OCI-LY1 (cell line): ENCODE results near the gene RASSF9.

ENCODE experiments used
- H2AFZ ChIP-seq: fragments of 200-600 bp; sonication (generic), shearing (Covaris generic); 2 replicates; pipeline ENCODE4 v1.6.0; 2014; ENCODE audit warnings: antibody characterized with exemption, mild to moderate bottlenecking, low read length
- H3F3A ChIP-seq: fragments of 200-600 bp; sonication (generic), shearing (Covaris generic); 2 replicates; pipeline ENCODE4 v1.6.0; 2014; ENCODE audit warnings: mild to moderate bottlenecking, antibody characterized with exemption, low read length, moderate library complexity; ENCODE audit not compliant: insufficient read depth
- H3K27ac ChIP-seq: fragments of 200-600 bp; sonication (generic); 2 replicates; pipeline ENCODE4 v1.5.1; 2014; ENCODE audit warnings: low read length, mixed run types, mild to moderate bottlenecking, low read depth; ENCODE audit not compliant: poor library complexity, severe bottlenecking
- H3K27me3 ChIP-seq: fragments of 200-600 bp; sonication (generic); 2 replicates; pipeline ENCODE4 v1.6.0; 2014; ENCODE audit warnings: antibody characterized with exemption, mild to moderate bottlenecking, low read length, moderate library complexity; ENCODE audit not compliant: insufficient read depth
- H3K36me3 ChIP-seq: fragments of 200-600 bp; sonication (generic); 2 replicates; pipeline ENCODE4 v1.6.1; 2014; ENCODE audit warnings: mild to moderate bottlenecking, antibody characterized with exemption, low read length, moderate library complexity, mixed read lengths; ENCODE audit not compliant: insufficient read depth
- H3K4me1 ChIP-seq: fragments of 200-600 bp; sonication (generic); 2 replicates; pipeline ENCODE4 v1.5.1; 2014; ENCODE audit warnings: mild to moderate bottlenecking, low read length, moderate library complexity; ENCODE audit not compliant: insufficient read depth, severe bottlenecking
- H3K4me2 ChIP-seq: fragments of 200-600 bp; sonication (generic), shearing (Covaris generic); 2 replicates; pipeline ENCODE4 v1.6.1; 2014; ENCODE audit warnings: low read length
- H3K4me3 ChIP-seq: fragments of 200-600 bp; sonication (generic); 2 replicates; pipeline ENCODE4 v1.5.1; 2014; ENCODE audit warnings: low read length, low read depth, mild to moderate bottlenecking, mixed read lengths; ENCODE audit not compliant: poor library complexity, severe bottlenecking
- H3K79me2 ChIP-seq: fragments of 200-600 bp; shearing (Covaris generic); 2 replicates; pipeline ENCODE4 v1.6.1; 2016; ENCODE audit warnings: mixed run types, low read length, mixed read lengths; ENCODE audit not compliant: insufficient read depth
- H3K9ac ChIP-seq: fragments of 200-600 bp; sonication (generic), shearing (Covaris generic); 2 replicates; pipeline ENCODE4 v1.6.1; 2014; ENCODE audit warnings: mild to moderate bottlenecking, low read length, mixed read lengths
- H3K9me2 ChIP-seq: fragments of 200-600 bp; sonication (generic), shearing (Covaris generic); 2 replicates; pipeline ENCODE4 v1.6.1; 2014; ENCODE audit warnings: low read depth, mild to moderate bottlenecking, low read length, mixed read lengths
- H3K9me3 ChIP-seq: fragments of 200-600 bp; shearing (Covaris generic); 2 replicates; pipeline ENCODE4 v1.6.1; 2014; ENCODE audit warnings: low read length, mixed read lengths
- H4K20me1 ChIP-seq: fragments of 200-600 bp; sonication (generic), shearing (Covaris generic); 2 replicates; pipeline ENCODE4 v1.6.0; 2016; ENCODE audit warnings: mild to moderate bottlenecking, low read length; ENCODE audit not compliant: insufficient read depth
- CTCF ChIP-seq: fragments of 200-600 bp; sonication (generic), shearing (Covaris generic); IDR thresholded peaks from 2 replicates; pipeline ENCODE4 v1.5.1; 2017; ENCODE audit warnings: mild to moderate bottlenecking, antibody characterized with exemption, low read length, moderate library complexity, mixed read lengths
- EZH2 ChIP-seq: fragments of 200-600 bp; sonication (generic), shearing (Covaris generic); IDR thresholded peaks from 2 replicates; pipeline ENCODE4 v1.8.0; 2017; ENCODE audit warnings: borderline replicate concordance, mixed run types, mild to moderate bottlenecking, antibody characterized with exemption, low read length, moderate library complexity, mixed read lengths

RASSF9 gene

DNA sequence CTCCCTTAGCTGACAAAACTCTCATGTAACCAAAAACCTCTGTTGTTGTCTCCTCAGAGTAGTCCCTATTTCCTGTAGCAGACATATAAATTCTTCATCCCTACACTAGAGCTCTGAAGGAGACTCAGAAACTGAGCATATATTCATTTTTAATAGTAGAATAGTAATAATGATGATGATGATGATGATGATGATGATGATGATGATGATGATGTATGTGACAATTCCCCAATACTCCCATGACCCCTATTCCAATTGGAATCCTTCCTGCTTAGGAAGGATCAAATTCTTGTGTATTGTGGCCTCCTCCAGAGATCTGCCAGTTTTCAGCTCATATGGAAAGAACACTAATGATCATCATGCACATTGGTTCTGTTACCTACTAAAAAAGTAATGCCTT lies 26.7 kb downstream of the RASSF9 start:
- no peaks in the 10 kb centered on the region for H3K79me2 ChIP-seq
- H3K27me3 ChIP-seq: no peaks in the 10 kb centered on the region
- H2AFZ ChIP-seq: no peak overlapping the region
- H3K27ac ChIP-seq: no peak overlapping the region
- no peak overlapping the region for H3K9ac ChIP-seq
- TF ChIP-seq EZH2 (no peak), CTCF (no peak)
- H3F3A ChIP-seq: no peaks in the 10 kb centered on the region
- no peaks in the 10 kb centered on the region for H3K9me3 ChIP-seq
- no peaks in the 10 kb centered on the region for H3K36me3 ChIP-seq
- no peaks in the 10 kb centered on the region for H4K20me1 ChIP-seq
- no peak overlapping the region for H3K4me2 ChIP-seq
- H3K9me2 ChIP-seq: no peaks in the 10 kb centered on the region
- H3K4me1 ChIP-seq: no peaks in the 10 kb centered on the region
- no peak overlapping the region for H3K4me3 ChIP-seq

- no peaks in the 10 kb centered on the region for H4K20me1 ChIP-seq
- no peaks in the 10 kb centered on the region for H3K79me2 ChIP-seq
Measured at GRCh38 chr12:85807730-85808129, 28.5 kb downstream of the RASSF9 start.

DNA sequence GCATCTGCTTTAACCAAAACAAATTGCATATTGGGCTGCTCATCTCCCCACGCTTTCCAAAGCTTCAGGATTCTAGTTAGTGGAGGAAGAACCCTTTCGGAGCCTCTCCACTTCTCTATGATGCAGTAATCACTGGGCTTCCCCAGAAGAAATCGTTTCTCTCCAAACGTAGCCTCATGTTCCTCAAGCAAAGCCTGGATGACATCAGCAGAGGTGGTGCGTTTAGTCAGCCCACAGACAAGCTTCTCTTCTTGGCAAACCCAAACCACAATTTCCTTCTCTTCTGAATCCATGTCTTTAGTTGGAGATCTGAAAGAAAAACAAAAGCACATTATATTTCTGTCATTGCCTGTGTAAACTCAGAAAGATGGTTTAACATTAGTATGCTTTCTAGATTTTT lies 30.6 kb downstream of the RASSF9 start:
- H3K4me3 ChIP-seq: no peak overlapping the region
- no peaks in the 10 kb centered on the region for H3K27me3 ChIP-seq
- no peak overlapping the region for H3K27ac ChIP-seq
- no peak overlapping the region for H3K4me2 ChIP-seq
- no peak overlapping the region for H3K9ac ChIP-seq
- H3K9me2 ChIP-seq: no peaks in the 10 kb centered on the region
- no peaks in the 10 kb centered on the region for H3K4me1 ChIP-seq
- no peak overlapping the region for H2AFZ ChIP-seq
- H3F3A ChIP-seq: no peaks in the 10 kb centered on the region
- H3K79me2 ChIP-seq: no peaks in the 10 kb centered on the region
- no peaks in the 10 kb centered on the region for H3K36me3 ChIP-seq
- no peaks in the 10 kb centered on the region for H3K9me3 ChIP-seq
- H4K20me1 ChIP-seq: no peaks in the 10 kb centered on the region
- no peak for TF ChIP-seq CTCF
- TF ChIP-seq EZH2: no peak

More at GRCh38 chr12:85807730-85808129, 28.5 kb downstream of the RASSF9 start:
- no peaks in the 10 kb centered on the region for H3K4me1 ChIP-seq
- no peak overlapping the region for H3K4me3 ChIP-seq
- H2AFZ ChIP-seq: no peak overlapping the region
- no peak overlapping the region for H3K9ac ChIP-seq
- H3K4me2 ChIP-seq: no peak overlapping the region
- no peak overlapping the region for H3K27ac ChIP-seq
- no peaks in the 10 kb centered on the region for H3F3A ChIP-seq
- H3K36me3 ChIP-seq: no peaks in the 10 kb centered on the region
- no peak for TF ChIP-seq EZH2
- H3K9me3 ChIP-seq: no peaks in the 10 kb centered on the region
- H3K9me2 ChIP-seq: no peaks in the 10 kb centered on the region
- no peaks in the 10 kb centered on the region for H3K27me3 ChIP-seq

GRCh38 chr12:85804663-85805062 lies 31.5 kb downstream of the RASSF9 start:
- H3K4me3 ChIP-seq: no peak overlapping the region
- no peaks in the 10 kb centered on the region for H3K79me2 ChIP-seq
- H3K27me3 ChIP-seq: no peaks in the 10 kb centered on the region
- H3K27ac ChIP-seq: no peak overlapping the region
- H3K36me3 ChIP-seq: no peaks in the 10 kb centered on the region
- no peaks in the 10 kb centered on the region for H3K4me1 ChIP-seq
- H3K9me2 ChIP-seq: no peaks in the 10 kb centered on the region
- no peaks in the 10 kb centered on the region for H3F3A ChIP-seq
- H3K4me2 ChIP-seq: no peak overlapping the region
- TF ChIP-seq EZH2 (no peak), CTCF (no peak)
- no peak overlapping the region for H3K9ac ChIP-seq
- no peaks in the 10 kb centered on the region for H4K20me1 ChIP-seq
- no peak overlapping the region for H2AFZ ChIP-seq
- H3K9me3 ChIP-seq: no peaks in the 10 kb centered on the region
